NOMO-1 treated with DMSO at 0.1 percent for 48 hours (cell line): ENCODE results near the gene TRIM36.

Experiments
- DNase-seq: peaks from one replicate; lab custom pipeline; 2025; ENCODE audit not compliant: unreplicated experiment; lab: John Stamatoyannopoulos, UW

The TRIM36 gene

DNA sequence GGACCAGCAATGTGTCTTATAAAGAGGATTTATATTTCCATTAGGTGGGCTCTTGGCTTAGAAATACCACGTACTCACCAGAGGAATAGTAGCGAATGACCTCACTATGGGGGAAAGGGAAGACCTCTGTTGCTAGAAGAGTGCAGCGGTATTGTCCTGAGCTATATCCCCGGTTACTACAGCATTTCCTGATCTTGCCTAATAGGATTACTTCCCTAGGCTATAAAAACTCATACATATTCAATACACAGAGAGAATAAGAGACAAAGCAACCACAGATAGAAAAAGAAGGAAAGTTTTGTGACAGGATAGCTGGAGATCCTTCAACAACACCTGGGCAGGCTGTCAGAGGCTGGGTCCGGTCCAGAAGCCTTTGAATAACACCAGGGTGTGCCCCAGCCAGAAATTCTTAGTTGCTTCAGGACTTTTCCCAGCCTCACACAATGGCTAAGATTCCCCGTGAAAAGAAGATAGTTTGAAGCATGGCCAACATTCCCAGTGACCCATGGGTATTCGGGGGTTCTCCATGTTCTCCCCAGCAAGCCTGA, 85.4 kb downstream of the TRIM36 start:
- no peak for DNase-seq

DNA sequence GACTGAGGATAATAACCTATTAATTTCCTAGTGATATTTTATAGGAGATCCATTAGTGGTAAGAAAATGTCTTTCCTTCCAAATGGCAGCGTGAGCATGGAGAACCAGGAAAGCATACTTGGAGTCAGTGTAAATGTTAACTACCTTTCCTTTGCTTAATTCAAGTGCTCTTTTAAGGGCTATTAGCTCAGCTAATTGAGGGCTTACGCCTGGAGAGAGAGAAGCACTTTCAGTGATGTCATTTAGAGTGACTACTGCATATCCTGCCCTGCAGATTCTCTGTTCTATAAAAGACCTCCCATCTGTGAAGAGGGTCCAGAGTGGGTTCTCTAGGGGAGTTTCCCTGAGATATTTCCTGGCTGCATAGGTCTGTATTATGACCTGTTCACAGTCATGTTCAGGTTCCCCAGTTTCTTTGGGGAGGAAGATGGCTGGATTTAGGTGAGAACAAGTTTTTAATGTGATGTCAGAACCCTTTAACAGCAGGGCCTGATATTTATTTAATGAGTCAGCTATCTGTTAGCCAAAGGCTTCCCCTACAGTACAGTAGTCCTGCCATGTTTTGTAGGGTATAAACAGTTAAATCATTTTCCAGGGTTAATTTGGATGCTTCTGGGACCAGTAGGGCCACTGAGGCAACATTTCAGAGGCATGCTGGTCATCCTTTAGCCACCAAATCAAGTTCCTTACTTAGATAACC, 89.6 kb downstream of the TRIM36 start:
- no peak for DNase-seq
